B cell (primary cell): Measurements from ENCODE around the gene ACSS1. TPM values are rescaled to one million over a fixed set of nuclear protein-coding genes. Genes with fewer than 3 reads are reported as not detected.

Experiments used
- ATAC-seq: fragments of 200-7000 bp; cut with Tn5 transposase; one replicate; pipeline ENCODE4 v1.10.0; 2021; ENCODE audit warnings: low read depth, mild to moderate bottlenecking, moderate number of reproducible peaks, moderate library complexity
- CTCF ChIA-PET: fragments of 350-600 bp; sonication (Branson Sonifier 250); formaldehyde crosslinking; loops from one replicate; lab custom pipeline; 2021; ENCODE audit warnings: antibody characterized with exemption, inconsistent platforms; lab: Charles Lee
- POLR2A ChIA-PET: fragments of 350-600 bp; sonication (Branson Sonifier 250); formaldehyde crosslinking; loops from one replicate; lab custom pipeline; 2021; ENCODE audit warnings: antibody characterized with exemption; lab: Charles Lee
- DNase-seq: peaks from one replicate; pipeline ENCODE4 v3.0.0; 2013
- H2AFZ ChIP-seq: 2 replicates; pipeline ENCODE4 v1.6.1; 2012; ENCODE audit warnings: mild to moderate bottlenecking, low read depth, low read length; ENCODE audit not compliant: insufficient read depth, poor library complexity, severe bottlenecking
- H3K27ac ChIP-seq, 2 donors: 1 replicate in 1 of 2; 2 replicates in 1 of 2; pipeline ENCODE4 v1.5.1; 2012 to 2013; ENCODE audit warnings: low read length in 2 of 2, mild to moderate bottlenecking in 2 of 2, moderate library complexity in 1 of 2
- H3K27me3 ChIP-seq, 4 experiments: fragments of 200-600 bp in 1 of 4; sonication (generic) in 1 of 4; replicated peaks in 1 of 4; 1 replicate in 2 of 4; 2 replicates in 2 of 4; pipeline versions ENCODE4 v1.6.1 to v1.7.0; 2013 to 2016; ENCODE audit warnings: low read length in 3 of 4, mild to moderate bottlenecking in 2 of 4, mixed read lengths in 1 of 4, moderate library complexity in 1 of 4; ENCODE audit not compliant: insufficient read depth in 4 of 4, control insufficient read depth in 3 of 4; ENCODE audit errors: control extremely low read depth in 1 of 4
- H3K36me3 ChIP-seq, 2 experiments: replicated peaks in 1 of 2; 1 replicate in 1 of 2; 2 replicates in 1 of 2; pipeline versions ENCODE4 v1.6.1 to v1.7.1; 2013; ENCODE audit warnings: low read length in 1 of 2; ENCODE audit not compliant: insufficient read depth in 2 of 2, control insufficient read depth in 1 of 2; ENCODE audit errors: control extremely low read depth in 1 of 2, extremely low read depth in 1 of 2
- H3K4me1 ChIP-seq, 2 donors: fragments of 200-600 bp in 1 of 2; sonication (generic) in 1 of 2; 1 replicate in 1 of 2; 2 replicates in 1 of 2; pipeline versions ENCODE4 v1.5.1 to v1.6.1; 2013 to 2017; ENCODE audit warnings: low read length in 2 of 2; ENCODE audit not compliant: control insufficient read depth in 2 of 2, insufficient read depth in 2 of 2
- H3K4me2 ChIP-seq: replicated peaks from 2 replicates; pipeline ENCODE3; 2012; ENCODE audit warnings: mild to moderate bottlenecking, low read depth, low read length; ENCODE audit not compliant: poor library complexity, severe bottlenecking
- H3K4me3 ChIP-seq, 5 experiments: fragments of 200-600 bp in 1 of 5; sonication (generic) in 1 of 5; 1 replicate in 3 of 5; 2 replicates in 2 of 5; pipeline versions ENCODE4 v1.5.1 to v1.7.0; 2011 to 2016; ENCODE audit warnings: low read length in 4 of 5, mild to moderate bottlenecking in 4 of 5, low read depth in 2 of 5, control low read depth in 1 of 5, moderate library complexity in 1 of 5; ENCODE audit not compliant: insufficient read depth in 1 of 5; ENCODE audit errors: control extremely low read depth in 1 of 5, extremely low read depth in 1 of 5
- H3K79me2 ChIP-seq: fragments of 200-600 bp; sonication (generic); one replicate; pipeline ENCODE4 v1.6.0; 2016; ENCODE audit warnings: low read length; ENCODE audit not compliant: control insufficient read depth, insufficient read depth
- H3K9ac ChIP-seq: fragments of 200-600 bp; sonication (generic); 2 replicates; pipeline ENCODE4 v1.6.1; 2017; ENCODE audit warnings: mild to moderate bottlenecking, low read length, moderate library complexity
- H3K9me3 ChIP-seq, 3 donors: one replicate each; pipeline versions ENCODE4 v1.6.1 to v1.7.1; 2013; ENCODE audit warnings: low read length in 2 of 3; ENCODE audit not compliant: control insufficient read depth in 2 of 3, insufficient read depth in 1 of 3; ENCODE audit errors: control extremely low read depth in 1 of 3
- H4K20me1 ChIP-seq: 2 replicates; pipeline ENCODE4 v1.6.0; 2012; ENCODE audit warnings: mild to moderate bottlenecking, low read length; ENCODE audit not compliant: insufficient read depth, control insufficient read depth, poor library complexity, severe bottlenecking
- H3K27ac Mint-ChIP-seq: one replicate; pipeline ENCODE4 v1.8.0; 2021; ENCODE audit warnings: mixed read lengths
- H3K27me3 Mint-ChIP-seq: one replicate; pipeline ENCODE4 v1.8.0; 2021; ENCODE audit warnings: mixed read lengths
- H3K4me1 Mint-ChIP-seq: one replicate; pipeline ENCODE4 v1.8.0; 2021; ENCODE audit warnings: mixed read lengths
- H3K4me3 Mint-ChIP-seq: one replicate; pipeline ENCODE4 v1.8.0; 2021; ENCODE audit warnings: mixed read lengths
- H3K9me3 Mint-ChIP-seq: one replicate; pipeline ENCODE4 v1.8.0; 2022; ENCODE audit warnings: mixed read lengths; ENCODE audit not compliant: insufficient read depth
- EZH2 ChIP-seq: IDR thresholded peaks from 2 replicates; pipeline ENCODE4 v1.6.1; 2012; ENCODE audit warnings: borderline replicate concordance, low read depth, mild to moderate bottlenecking, moderate library complexity, low read length; ENCODE audit not compliant: insufficient read depth, poor library complexity, severe bottlenecking
- WGBS: methylation state at CpG from one replicate; pipeline ENCODE4 v1.1.5; 2013; ENCODE audit warnings: missing lambda C conversion rate; ENCODE audit not compliant: insufficient coverage; 5-methylcytosine and 5-hydroxymethylcytosine counted together
- intact Hi-C: fragments of 100-400 bp; cut with micrococcal nuclease; formaldehyde crosslinking; loops from one replicate; pipeline ENCODE4 v1.10.0; 2022
- polyA plus RNA-seq: library from polyadenylated mRNA; depleted of rRNA; stranded (reverse); fragments of >200 nt; gene quantifications from 2 replicates; pipeline ENCODE4 v1.2.3, GENCODE V29; 2012
- total RNA-seq, 2 donors: library from RNA; stranded (reverse); fragments of 120-200 nt in 1 of 2; gene quantifications; 1 replicate in 1 of 2; 2 replicates in 1 of 2; pipeline versions ENCODE4 v1.2.3 to v1.2.4, GENCODE V29; 2013 to 2022
- TF ChIP-seq, protein P1 (sequence below): fragments of 200-600 bp; IDR thresholded peaks from one replicate; pipeline ENCODE4 v1.8.0; 2022; ENCODE audit warnings: antibody characterized with exemption, mild to moderate bottlenecking

The ACSS1 gene
- total and polyA plus RNA-seq, 2 donors (not counting 1 experiment from before 2014, with no cell fraction given): 82.7 to 95.5 TPM

GRCh38 chr20:25011831-25012241 is 46.1 kb downstream of the ACSS1 start:
- H3K9me3 Mint-ChIP-seq: no peaks in the 10 kb centered on the region
- Histone ChIP-seq H3K79me2 (peaks cover 7% of the 10 kb centered on the region), H3K36me3 (peaks cover 2 to 94% of the 10 kb centered on the region in 2 experiments), H2AFZ (no peak overlapping the region), H3K27ac (no peak overlapping the region), H3K4me2 (no peak overlapping the region), H3K27me3 (no peaks in the 10 kb centered on the region), H3K9me3 (no peaks in the 10 kb centered on the region), H4K20me1 (peaks cover 58% of the 10 kb centered on the region), H3K4me3 (no peak overlapping the region), H3K4me1 (no peaks in the 10 kb centered on the region), H3K9ac (no peak overlapping the region)
- CTCF ChIA-PET: no interaction called here
- H3K4me1 Mint-ChIP-seq: peaks cover 5% of the 10 kb centered on the region
- H3K27me3 Mint-ChIP-seq: no peaks in the 10 kb centered on the region
- no peak overlapping the region for H3K4me3 Mint-ChIP-seq
- WGBS: 98% methylated on average over 12 of the region's 12 CpGs
- intact Hi-C loops: no loop called here
- no peak overlapping the region for H3K27ac Mint-ChIP-seq
- DNase-seq (no peak), ATAC-seq (no peak)
- POLR2A ChIA-PET: no interaction called here
- TF ChIP-seq, protein P1, sequence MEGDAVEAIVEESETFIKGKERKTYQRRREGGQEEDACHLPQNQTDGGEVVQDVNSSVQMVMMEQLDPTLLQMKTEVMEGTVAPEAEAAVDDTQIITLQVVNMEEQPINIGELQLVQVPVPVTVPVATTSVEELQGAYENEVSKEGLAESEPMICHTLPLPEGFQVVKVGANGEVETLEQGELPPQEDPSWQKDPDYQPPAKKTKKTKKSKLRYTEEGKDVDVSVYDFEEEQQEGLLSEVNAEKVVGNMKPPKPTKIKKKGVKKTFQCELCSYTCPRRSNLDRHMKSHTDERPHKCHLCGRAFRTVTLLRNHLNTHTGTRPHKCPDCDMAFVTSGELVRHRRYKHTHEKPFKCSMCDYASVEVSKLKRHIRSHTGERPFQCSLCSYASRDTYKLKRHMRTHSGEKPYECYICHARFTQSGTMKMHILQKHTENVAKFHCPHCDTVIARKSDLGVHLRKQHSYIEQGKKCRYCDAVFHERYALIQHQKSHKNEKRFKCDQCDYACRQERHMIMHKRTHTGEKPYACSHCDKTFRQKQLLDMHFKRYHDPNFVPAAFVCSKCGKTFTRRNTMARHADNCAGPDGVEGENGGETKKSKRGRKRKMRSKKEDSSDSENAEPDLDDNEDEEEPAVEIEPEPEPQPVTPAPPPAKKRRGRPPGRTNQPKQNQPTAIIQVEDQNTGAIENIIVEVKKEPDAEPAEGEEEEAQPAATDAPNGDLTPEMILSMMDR: no peak
- no peak for TF ChIP-seq EZH2

GRCh38 chr20:25011261-25011660 is 46.7 kb downstream of the ACSS1 start:
- TF ChIP-seq EZH2: no peak
- TF ChIP-seq, protein P1: no peak
- Mint-ChIP-seq H3K27ac (no peak overlapping the region), H3K4me3 (no peak overlapping the region), H3K27me3 (no peaks in the 10 kb centered on the region), H3K9me3 (no peaks in the 10 kb centered on the region), H3K4me1 (peaks cover 2% of the 10 kb centered on the region)
- Histone ChIP-seq H3K9ac (no peak overlapping the region), H3K36me3 (peaks cover 2 to 95% of the 10 kb centered on the region in 2 experiments), H3K27ac (no peak overlapping the region), H3K4me2 (no peak overlapping the region), H3K4me1 (no peaks in the 10 kb centered on the region), H3K79me2 (peaks cover 5% of the 10 kb centered on the region), H4K20me1 (peaks cover 58% of the 10 kb centered on the region), H3K4me3 (no peak overlapping the region), H2AFZ (no peak overlapping the region), H3K27me3 (no peaks in the 10 kb centered on the region), H3K9me3 (no peaks in the 10 kb centered on the region)
- ATAC-seq (no peak), DNase-seq (no peak)
- intact Hi-C loops: no loop called here
- POLR2A ChIA-PET: no interaction called here
- CTCF ChIA-PET: no interaction called here
- 96% methylated on average over 6 of the region's 6 CpGs for WGBS
